HL-60/S4 treated with phorbol 12-myristate 13-acetate at 8.2 ng/mL for 4 days and 3 days (cell line): ENCODE data around the gene BTG4.

ENCODE experiments used
- in situ Hi-C: fragments of 300-500 bp; cut with MboI; formaldehyde crosslinking; loops from 2 replicates; pipeline ENCODE4 v1.15.0; 2022; ENCODE audit warnings: low sequenced_read_pairs

The BTG4 gene

GRCh38 chr11:111512296-111513239, at the start of gene BTG4:
BTG4 (minus strand) TSS chr11:111512386; CDS start chr11:111498776, 13,610 bp downstream.
- in situ Hi-C loops: no loop called here

GRCh38 chr11:111561791-111562325, 49.7 kb upstream of the BTG4 start:
- in situ Hi-C loops: no loop called here

- in situ Hi-C loops: no loop called here
Observed at GRCh38 chr11:111561306-111561705, 49.1 kb upstream of the BTG4 start.

GRCh38 chr11:111560800-111561199, 48.6 kb upstream of the BTG4 start:
- in situ Hi-C loops: no loop called here

- in situ Hi-C loops: no loop called here
Observed at GRCh38 chr11:111559800-111560464, 47.7 kb upstream of the BTG4 start.

GRCh38 chr11:111557425-111558111, 45.4 kb upstream of the BTG4 start:
- in situ Hi-C loops: no loop called here

- in situ Hi-C loops: no loop called here
Observed at GRCh38 chr11:111555255-111555654, 43.1 kb upstream of the BTG4 start.

- in situ Hi-C loops: no loop called here
Observed at GRCh38 chr11:111554532-111554931, 42.3 kb upstream of the BTG4 start.

GRCh38 chr11:111550258-111550657, 38.1 kb upstream of the BTG4 start:
- in situ Hi-C loops: no loop called here

GRCh38 chr11:111549869-111550203, 37.6 kb upstream of the BTG4 start:
- in situ Hi-C loops: no loop called here

- in situ Hi-C loops: no loop called here
Observed at GRCh38 chr11:111549196-111549868, 37.1 kb upstream of the BTG4 start.

- in situ Hi-C loops: no loop called here
Observed at GRCh38 chr11:111548525-111548924, 36.3 kb upstream of the BTG4 start.

- in situ Hi-C loops: no loop called here
Observed at GRCh38 chr11:111542606-111543275, 30.6 kb upstream of the BTG4 start.

- in situ Hi-C loops: no loop called here
Observed at GRCh38 chr11:111541254-111542061, 29.3 kb upstream of the BTG4 start.

- in situ Hi-C loops: no loop called here
Observed at GRCh38 chr11:111540937-111541253, 28.7 kb upstream of the BTG4 start.

GRCh38 chr11:111540114-111540936, 28.1 kb upstream of the BTG4 start, which contains the start of gene LAYN:
LAYN (plus strand) TSS chr11:111540720; CDS start chr11:111540844, 124 bp downstream.
- in situ Hi-C loops: no loop called here

GRCh38 chr11:111539426-111540113, 27.4 kb upstream of the BTG4 start:
- in situ Hi-C loops: no loop called here
